ENCODE results near the gene TPCN2.

TPCN2 gene

DNA sequence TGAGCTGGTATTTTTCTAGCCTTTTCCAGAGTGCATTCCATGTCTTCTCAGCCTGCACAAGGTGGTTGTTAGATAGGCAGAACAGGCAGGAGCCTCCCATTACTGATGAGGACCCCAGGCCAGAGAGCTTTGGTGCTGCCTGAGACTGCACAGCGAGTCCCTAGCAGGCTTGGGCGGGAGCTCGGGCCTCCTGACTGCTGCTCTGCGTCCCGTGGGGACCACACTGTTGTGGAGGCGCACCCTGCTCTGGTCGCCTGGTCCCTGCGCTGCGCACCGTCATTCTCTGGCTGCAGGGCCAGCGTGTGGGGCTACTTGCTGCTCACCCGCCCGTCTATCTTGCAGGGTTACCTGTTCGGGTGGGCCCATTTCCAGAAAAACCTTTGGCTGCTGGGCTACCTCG, 8.5 kb downstream of the TPCN2 start:
- no peak for DNase-seq (ENCODE audit: low read depth in 2 of 2)

DNA sequence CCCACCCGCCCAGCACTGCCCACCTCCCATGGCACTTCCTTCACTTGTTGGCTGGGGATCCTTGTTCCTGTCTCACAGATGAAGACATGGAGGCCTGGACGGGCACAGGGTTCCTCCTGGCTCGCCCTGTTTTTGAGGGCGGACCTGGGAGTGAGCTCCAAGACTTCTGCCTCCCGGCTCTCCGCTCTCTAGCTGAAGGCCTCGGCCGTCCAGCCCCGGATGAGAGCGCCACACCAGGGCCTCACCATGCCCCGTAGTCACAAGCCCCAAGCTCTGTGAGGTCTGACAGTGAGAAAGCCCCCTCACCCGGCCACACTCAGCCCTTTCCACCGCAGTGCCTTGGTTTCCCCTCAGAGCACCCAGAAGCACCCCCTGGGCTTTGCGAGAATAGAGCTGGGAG, 9.1 kb downstream of the TPCN2 start:
- DNase-seq (ENCODE audit: low read depth in 2 of 2) = no peak

DNA sequence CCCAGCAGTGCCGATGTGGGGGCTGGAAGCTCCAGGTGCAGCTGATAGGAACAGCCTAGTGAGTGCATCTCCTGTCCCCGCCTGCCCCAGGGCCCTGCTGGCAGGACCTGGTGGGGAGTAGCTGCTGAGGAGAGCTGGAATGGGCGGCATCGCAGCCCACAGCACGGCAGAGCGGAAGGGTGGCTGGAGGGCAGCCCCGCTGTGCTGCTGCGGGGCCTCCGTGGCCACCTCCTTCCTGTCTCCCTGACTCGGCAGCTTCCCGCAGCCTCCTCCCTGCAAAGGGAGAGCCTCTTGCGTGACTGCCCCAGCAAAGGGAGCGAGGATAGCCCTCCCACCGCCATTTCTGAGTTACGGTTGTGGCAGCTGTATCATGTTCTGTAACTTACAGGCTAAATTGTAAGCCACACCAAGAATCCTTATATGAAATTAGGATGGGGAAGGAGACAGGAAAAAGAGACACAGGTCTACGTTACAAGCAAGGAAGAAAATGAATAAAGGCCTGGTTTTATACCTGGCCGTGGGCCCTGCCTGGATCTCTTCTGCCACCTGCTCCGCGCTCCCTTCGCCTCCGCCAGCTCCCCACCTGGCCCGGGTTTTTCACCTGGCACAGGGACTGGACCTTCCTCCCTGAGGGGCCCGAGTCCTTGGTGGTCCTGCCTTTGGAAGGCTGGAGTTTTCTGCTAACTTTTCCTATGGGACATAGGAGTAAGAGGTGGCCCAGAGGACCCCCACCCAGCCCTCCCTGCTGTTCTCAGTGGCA, 10.0 kb downstream of the TPCN2 start:
- no peak for DNase-seq (ENCODE audit: low read depth in 2 of 2)

DNA sequence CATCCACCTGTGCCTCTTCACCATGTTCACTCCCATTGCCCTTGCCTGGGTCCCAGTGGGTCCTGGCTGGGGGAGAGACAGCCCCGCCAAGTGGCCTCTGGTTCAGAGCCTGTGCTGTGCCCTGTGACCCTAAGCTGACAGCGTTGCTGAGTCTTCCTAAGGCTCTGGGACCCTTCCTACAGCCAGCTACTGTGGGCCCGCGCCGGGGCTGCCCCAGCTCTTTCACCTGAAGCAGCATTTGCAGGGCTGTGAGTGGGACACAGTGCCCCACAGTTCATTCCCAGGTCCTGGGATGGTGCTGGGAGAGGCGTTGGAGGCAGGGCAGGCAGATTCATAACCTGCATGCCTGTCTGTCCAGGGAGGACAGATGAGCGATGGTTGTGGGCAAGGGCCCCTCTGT, 10.7 kb downstream of the TPCN2 start:
- no peak for DNase-seq (ENCODE audit: low read depth in 2 of 2)

DNA sequence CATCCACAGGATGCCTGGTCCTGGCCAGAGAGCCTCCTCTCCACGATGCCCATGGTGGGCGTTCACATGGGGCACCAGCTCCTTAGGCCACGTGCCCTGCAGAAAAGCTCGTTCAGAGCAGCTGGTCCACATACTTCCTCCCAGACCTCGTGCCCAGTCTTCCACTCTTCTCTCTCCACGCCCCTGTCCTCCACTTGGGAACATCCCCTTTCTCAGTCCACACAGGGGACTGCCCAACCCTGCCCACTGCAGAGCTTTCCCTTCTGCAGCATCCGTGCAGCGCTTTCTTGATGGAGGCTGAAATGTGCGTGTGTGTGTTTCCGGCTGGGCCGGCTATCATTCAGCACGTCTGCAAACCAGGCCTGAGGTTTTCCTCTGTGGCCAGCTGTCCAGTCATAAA, 11.3 kb downstream of the TPCN2 start:
- no peak for DNase-seq (ENCODE audit: low read depth in 2 of 2)

DNA sequence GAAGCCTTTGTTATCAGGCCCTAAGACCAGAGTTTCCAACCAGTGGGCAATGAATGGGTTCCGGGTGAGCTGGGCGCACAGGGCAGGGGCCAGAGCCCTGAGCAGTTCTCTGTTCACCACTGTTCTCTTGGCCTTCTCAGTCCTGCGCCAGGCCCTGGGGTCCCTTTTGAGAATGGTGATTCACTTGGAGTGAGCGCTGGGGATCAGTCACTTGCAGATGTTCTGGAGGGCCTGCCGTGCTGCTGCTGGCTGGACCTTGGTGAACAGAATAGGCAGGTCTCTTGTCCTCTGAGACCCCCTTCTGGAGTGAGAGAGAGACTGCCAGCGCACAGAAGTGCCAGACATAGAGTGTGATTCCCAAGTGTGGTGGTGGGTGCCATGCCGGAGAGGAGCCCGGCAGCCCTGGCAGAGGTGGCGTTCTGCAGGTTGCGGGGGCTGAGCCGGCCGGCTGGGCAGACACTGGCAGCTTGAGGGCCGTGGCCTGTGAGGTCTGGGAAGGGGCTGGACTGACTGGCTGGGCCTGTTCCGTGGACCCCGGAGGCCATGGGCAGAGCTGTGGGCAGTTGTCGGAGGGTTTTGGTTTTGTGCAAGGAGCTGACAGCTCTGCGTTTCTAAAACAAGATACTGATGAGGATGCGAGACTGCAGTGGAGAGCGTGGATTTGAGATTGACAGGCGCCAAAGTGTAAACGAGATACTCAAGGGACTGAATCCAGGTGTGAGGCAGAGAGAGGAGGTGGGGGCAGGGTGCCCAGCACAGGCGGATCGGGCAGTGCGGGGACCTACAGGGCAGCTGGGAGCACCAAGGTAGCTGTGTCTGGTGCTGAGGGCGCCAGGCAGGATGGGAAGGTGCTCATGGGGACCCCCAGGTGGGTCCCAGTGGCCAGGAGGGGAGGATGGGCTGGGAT, 12.3 kb downstream of the TPCN2 start:
- no peak for DNase-seq (ENCODE audit: low read depth in 2 of 2)

DNA sequence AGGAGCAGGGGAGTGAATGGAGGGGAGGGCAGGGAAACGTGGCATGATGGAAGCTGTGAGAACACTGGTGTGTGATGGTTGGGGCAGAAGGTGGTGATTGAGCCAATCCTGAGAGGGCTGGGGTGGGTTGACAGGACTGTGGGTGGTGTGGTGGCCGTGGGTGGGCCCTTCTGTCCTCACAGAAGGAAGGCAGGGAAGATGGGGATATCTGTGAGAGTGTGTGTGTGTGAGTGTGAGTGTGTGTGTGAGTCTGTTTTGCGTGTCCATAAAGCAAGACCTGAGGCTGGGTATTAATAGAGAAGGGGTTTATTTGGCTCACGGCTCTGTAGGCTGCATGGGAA, 13.0 kb downstream of the TPCN2 start:
- no peak for DNase-seq (ENCODE audit: low read depth in 2 of 2)

DNA sequence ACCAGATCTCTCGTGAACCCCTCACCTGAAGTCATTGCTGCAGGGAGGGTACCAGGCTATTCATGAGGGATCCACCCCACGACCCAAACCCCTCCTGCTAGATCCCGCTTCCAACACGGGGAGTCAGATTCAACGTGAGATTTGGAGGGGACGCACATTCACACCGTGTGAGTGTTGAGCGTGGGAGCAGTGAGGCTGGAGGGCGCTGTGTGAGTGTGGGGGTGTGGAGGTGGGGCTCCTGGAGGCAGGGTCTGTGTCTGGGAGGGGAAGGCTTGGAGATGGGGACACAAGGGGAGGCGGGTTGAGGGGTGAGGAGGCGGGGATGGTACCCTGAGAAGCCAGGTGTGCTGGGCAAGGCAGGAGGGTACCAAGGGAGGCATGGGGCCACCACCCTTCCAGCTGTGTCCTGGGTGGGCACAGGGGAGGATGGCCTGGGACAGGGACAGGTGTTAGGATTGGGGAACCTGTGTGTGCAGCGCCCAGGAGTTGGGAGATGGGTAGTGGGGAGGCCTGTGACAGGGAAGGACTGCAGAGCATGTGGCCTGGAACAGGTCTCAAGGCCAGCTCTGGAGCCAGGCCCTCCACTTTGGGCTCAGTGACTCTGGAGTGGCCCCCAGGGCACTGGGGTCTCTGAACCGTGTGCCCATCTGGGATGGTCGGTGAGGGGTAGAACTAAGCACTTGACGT, 13.6 kb downstream of the TPCN2 start:
- DNase-seq (ENCODE audit: low read depth in 2 of 2) = no peak

DNA sequence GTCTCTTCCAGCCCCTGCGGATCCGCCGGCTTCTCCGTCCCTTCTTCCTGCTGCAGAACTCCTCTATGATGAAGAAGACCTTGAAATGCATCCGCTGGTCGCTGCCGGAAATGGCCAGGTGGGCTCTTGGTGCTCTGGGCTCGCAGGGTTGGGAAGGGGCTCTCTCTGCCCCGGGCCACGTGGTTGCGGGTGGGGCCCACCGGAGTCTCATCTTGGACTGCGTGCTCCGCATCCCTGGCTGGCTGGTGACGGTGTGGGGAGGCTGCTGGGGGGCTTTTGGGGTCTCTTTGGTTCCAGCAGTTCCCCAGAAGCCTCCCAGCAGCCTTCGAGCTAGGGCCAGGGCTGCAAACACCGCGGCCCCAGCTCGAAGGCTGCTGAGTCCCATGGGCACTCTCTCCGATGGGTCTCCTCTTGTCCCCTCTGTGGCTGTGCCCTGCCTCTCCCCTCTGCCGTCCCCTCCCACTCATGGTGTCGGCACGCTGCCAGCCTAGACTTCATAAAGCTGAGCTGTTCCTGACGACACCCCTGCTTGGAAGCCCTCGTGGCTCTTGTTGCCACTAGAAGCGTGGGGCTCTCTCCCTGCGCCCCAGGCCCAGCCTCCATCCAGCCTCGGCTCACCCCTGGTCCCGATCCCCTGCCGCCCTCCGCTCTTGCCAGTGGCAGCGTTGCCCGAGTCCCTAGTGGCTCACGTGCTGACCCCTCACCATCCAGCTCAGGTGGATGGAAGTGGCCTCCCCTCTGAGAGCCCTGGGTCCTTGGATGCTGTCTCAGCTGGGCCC, 14.3 kb downstream of the TPCN2 start:
- DNase-seq (ENCODE audit: low read depth in 2 of 2) = no peak

DNA sequence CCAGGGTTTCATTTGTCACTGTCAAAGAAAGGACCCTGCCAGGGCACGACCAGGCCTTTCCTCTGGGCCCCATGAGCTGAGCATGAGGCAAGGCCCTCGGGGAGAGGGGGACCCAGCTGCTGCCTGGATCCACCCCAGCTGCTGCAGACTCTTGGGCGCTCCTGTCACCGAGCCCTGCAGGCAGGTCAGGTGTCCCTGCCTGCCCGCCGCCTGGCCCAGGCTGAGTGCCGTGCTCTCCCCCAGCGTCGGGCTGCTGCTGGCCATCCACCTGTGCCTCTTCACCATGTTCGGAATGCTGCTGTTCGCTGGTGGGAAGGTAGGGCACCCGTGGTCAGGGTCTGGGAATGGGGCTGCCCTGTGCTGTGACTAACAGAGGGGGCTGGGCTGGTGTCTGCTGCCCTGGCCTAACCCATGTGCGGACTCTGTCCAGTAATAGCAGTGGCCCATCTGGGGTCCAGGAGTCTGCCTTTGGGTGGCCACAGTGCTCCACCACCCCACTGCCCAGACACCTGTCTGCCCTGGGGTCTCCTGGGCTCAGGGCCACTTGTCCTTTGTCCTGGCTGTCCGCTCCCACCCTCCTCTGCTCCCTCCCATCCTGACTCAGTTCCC, 15.0 kb downstream of the TPCN2 start:
- no peak for DNase-seq (ENCODE audit: low read depth in 2 of 2)

DNA sequence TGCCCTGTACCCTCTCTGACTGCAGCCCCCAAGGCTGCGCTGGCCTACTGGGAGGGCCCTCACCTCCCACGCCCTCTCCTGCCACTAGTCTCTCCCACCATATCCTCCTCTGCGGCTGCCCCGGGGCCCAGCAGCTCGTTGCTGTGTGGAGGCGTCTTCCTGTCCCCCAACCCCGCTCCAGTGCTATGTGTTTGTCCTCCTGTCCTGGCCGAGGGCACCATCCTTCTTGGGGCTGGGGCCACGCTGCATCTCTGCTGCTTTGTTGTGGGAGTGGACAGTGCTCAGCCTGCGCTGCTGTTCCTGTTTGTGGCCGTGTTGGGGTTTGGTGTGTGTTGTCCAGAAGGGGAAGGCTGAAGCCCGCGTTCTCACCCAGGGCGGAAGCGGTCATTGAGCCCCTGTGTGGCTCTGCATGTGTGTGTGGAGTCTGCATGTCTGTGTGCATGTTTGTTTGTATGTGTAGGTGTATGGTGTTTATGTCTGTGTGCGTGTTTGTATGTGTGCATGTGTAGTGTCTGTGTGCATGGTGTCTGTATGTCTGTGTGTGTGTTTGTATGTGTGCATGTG, 15.7 kb downstream of the TPCN2 start:
- no peak for DNase-seq (ENCODE audit: low read depth in 2 of 2)

DNA sequence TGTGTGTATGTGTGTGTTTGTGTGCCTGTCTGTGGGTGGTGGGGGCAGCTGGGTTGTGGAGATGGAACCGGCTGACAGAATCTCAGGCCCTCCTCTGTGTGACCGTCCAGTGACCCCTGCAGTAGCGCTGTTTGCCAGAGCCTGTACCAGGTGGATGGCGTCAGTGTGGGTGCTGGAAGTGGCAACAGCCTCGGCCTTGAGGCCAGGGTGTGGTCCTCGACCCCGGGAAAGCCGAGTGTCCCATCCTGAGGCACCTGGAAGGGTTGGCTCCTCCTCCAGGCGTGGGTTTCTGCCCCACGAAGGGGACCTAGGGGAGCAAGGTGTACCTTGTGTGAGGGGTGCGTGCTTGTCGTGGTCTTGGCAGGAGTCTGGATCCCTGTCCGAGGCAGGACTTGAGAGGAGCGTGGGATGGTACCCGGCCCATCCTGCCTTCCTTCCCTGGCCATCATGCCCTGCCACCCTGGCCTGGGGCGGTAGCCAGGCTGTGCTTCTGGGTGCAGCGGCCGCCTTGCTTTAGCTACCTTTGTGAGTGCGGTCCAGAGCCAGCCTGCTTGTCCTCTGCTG, 16.5 kb downstream of the TPCN2 start:
- DNase-seq (ENCODE audit: low read depth in 2 of 2) = no peak

DNA sequence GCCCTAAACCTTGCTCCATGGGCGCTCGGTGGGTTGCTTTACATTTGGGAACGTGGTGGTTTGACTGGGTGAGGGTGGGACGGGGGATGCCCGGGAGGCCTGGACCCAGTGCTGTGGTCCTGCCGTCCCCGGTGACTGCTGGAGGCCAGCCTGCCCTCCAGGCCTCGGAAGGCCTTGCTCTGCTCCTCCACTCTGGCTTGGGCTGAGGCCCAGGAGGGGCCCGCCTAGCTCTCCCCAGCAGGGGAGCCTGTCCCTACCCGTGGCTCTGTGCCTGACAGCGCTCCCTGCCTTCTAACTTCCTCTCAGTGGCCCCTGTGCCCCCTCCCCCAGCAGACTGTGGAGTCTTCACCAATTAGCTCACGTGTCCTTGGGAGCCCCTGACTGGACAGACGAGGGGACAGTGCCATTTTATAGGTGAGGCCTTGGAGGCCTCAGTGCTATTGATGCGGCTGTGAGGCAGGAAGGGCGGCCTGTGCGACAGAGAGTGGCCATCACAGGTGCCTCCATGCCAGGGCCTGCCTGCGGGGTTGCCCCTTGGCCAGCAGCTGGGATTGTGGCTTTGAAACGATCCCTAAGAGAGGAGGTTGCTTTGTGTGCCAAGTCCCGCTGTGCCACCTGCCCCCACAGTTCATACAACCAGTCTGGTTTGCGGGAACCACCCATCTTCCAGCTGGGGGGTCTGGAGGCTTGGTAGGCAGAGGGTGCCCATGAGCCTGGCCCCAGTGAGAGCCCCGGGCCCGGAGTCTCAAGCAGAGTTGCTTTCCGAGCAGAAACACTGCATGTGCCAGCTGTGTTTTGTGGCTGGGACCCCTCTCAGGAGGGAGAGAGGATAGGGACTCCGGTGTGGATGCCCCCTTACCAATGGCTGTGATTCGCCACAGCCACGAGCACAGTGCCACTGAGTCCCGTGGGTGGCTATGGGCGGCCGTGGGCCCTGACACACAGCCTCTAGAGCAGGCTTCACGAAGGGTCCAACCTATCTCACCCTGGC, 17.7 kb downstream of the TPCN2 start:
- DNase-seq (ENCODE audit: low read depth in 2 of 2) = no peak

DNA sequence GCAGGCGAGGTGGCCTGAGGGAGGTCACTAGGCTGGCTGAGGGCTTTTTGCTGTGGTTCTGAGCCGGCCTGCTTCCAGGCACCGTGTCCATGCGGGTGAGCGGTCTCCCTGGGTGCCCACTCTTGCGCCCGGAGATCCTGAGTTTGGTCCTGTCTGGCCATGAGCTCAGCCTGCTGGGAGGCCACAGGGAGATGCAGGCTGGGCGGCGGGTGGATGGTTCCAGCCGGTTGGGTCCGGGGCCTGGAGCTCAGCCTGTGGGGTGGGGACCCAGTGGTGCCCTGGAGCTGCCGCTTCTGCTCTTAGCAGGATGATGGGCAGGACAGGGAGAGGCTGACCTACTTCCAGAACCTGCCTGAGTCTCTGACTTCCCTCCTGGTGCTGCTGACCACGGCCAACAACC, 18.5 kb downstream of the TPCN2 start:
- DNase-seq (ENCODE audit: low read depth in 2 of 2) = no peak

DNA sequence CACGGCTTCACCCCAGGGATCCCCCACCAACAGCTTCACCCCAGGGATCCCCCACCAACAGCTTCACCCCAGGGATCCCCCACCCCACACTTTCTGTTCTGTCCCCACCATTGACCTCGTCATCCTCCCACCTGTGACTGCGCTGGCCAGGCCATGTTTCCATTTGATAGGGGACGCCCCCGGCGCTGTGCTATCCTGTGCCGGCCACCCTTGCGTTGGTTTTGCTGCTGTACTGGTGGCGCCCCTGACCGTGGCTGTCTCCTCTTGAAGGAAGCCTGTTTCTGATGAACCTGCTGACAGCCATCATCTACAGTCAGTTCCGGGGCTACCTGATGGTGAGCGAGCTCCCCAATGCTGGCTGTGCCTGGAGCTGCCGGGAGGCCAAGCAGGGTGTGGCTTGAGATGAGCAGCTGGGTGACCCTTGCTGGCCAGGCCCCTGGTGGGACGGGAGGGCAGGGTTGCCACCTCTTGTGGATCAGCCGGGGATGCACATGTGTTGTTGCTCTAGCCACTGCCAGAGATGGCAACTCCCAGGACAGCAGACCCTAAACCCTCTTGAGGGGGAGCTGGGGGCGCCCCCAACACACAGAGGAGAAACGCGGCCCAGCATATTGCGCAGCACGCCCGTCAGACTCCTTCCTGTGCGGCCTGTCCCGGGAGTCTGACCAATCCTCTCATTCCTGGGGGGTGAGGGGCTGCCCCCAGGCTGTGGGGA, 22.5 kb downstream of the TPCN2 start:
- DNase-seq (ENCODE audit: low read depth in 2 of 2) = no peak

DNA sequence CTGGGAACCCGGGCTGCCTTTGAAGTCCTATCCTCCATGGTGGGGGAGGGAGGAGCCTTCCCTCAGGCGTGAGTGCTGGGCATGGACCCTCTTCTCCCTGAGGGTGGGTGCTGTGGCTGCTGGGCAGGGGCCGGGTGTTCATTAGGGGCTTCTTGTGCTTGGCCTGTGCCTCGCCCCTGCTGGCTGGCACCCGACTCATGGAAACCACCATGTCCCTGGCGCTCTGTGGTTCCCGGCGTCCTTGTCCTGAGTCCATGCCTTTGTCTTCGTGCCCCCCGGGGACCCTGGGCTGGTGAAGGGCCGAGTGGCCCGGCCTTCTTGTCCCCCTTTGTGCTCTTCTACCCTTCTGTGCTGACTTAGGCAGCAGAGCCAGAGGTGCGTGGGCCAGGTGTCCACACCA, 23.2 kb downstream of the TPCN2 start:
- DNase-seq (ENCODE audit: low read depth in 2 of 2) = no peak

DNA sequence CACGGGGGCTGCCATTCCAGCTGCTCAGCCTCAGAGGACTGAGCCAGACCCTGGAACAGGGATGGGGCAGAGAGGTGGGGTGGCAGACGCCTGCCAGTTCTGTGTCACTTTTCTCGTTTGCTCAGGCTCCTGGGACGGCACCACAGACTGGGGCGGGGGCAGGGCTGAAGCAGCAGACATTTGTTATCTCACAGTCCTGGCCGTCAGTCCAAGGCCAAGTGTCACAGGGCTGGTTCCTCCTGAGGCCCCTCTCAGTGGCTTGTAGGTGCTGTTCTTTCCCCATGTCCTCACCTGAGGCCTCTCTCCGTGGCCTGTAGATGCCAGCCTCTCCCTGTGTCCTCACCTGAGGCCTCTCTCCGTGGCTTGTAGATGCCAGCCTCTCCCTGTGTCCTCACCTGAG, 24.7 kb downstream of the TPCN2 start:
- no peak for DNase-seq (ENCODE audit: low read depth in 2 of 2)

DNA sequence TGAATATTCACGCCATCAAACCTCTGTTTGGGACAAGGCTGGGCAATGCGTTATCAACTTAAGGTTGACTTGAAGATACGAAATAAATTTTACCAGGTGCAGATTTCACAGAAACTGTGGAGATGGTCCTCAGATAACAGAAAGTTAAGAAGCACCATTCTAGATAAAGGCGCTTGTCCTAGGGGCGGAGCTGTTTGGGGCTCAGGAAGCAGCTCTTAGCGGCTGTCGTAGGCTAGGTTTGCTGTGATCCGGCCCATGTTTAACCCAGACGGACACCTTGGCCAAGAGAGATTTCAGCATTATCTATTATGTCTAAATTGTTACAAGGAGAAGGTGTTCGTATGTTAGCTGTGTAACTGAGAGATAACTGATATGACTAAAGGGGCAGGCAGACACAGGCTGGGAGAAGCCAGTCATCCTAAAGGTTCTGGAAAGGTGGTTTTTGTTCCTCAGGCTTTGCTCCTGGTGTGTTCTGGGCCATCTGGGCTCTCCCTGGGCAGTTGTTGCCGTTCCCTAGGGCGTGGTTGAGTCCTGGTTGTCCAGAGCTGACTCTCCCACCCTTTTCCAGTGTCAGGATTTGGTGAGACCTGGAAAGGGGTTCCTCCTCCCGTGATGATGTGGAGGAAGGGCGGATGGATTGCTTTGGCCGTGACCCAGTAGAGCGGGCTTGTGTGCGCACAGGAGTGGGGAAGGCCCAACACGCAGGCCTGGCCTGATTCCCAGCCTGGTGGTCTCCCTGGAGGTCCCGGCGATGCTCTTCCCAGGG, 25.8 kb downstream of the TPCN2 start:
- no peak for DNase-seq (ENCODE audit: low read depth in 2 of 2)

Data from stimulated activated CD4-positive, alpha-beta T cell treated with anti-CD3 and anti-CD28 coated beads, Interleukin-15, amount 100 ng/mL, for 48 hours (primary cell).